ENCODE results near the gene PKHD1.

DNA sequence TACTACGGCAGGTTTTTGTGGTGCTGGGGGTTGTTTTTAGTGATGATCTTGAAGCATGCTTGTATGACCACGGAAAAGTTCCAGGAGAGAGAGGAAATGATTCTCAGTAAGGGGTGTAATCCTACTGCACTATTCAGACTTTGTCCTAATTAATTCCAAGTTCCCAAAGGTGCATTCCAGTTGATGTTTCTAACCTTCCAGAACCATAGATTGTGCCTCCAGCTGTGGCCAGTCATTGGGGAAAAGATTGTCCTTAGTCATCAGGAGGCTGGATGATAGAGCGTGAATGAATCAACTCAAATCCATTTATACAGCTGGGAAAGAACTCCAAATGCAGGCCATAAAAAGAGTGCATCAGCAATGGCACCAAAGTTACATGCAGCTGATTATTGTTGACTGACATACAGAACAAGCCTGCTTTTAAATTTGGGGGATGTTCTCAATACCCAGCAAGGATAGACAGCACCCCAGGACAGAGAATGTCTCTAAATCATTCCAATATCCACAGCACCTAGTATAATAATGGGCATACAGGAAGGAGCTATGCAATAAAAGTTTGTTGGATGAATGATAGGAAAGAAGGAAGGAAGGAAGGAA, 27.8 kb upstream of the PKHD1 start:
- TF ChIP-seq TOX (CRISPR knock-in tag; IDR thresholded peaks at IDR 0.05; ENCODE audit: borderline replicate concordance) (no peak), ZNF70 (CRISPR knock-in tag; IDR thresholded peaks at IDR 0.05) (no peak), CSDC2 (CRISPR knock-in tag; IDR thresholded peaks at IDR 0.05) (no peak), ZFP30 (CRISPR knock-in tag; IDR thresholded peaks at IDR 0.05) (no peak), ZFP3 (CRISPR knock-in tag; IDR thresholded peaks at IDR 0.05) (no peak), CREB5 (CRISPR knock-in tag; IDR thresholded peaks at IDR 0.05; ENCODE audit: low read depth) (no peak), ESRRG (CRISPR knock-in tag; IDR thresholded peaks at IDR 0.05) (no peak)
- TF ChIP-seq, protein P1, sequence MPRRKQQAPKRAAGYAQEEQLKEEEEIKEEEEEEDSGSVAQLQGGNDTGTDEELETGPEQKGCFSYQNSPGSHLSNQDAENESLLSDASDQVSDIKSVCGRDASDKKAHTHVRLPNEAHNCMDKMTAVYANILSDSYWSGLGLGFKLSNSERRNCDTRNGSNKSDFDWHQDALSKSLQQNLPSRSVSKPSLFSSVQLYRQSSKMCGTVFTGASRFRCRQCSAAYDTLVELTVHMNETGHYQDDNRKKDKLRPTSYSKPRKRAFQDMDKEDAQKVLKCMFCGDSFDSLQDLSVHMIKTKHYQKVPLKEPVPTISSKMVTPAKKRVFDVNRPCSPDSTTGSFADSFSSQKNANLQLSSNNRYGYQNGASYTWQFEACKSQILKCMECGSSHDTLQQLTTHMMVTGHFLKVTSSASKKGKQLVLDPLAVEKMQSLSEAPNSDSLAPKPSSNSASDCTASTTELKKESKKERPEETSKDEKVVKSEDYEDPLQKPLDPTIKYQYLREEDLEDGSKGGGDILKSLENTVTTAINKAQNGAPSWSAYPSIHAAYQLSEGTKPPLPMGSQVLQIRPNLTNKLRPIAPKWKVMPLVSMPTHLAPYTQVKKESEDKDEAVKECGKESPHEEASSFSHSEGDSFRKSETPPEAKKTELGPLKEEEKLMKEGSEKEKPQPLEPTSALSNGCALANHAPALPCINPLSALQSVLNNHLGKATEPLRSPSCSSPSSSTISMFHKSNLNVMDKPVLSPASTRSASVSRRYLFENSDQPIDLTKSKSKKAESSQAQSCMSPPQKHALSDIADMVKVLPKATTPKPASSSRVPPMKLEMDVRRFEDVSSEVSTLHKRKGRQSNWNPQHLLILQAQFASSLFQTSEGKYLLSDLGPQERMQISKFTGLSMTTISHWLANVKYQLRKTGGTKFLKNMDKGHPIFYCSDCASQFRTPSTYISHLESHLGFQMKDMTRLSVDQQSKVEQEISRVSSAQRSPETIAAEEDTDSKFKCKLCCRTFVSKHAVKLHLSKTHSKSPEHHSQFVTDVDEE (CRISPR knock-in tag; IDR thresholded peaks at IDR 0.05) = no peak
